Choroid plexus epithelial cell (primary cell): ENCODE data around the gene HARS2.
"Not testable (repeated sequence)": the region's sequence is repeated elsewhere in the genome, so short reads cannot be mapped to it uniquely, and the experiment has no call there.

ENCODE experiments used
- DNase-seq: peaks from one replicate; pipeline ENCODE4 v3.0.0-alpha.2; 2010; ENCODE audit warnings: low read depth
- H3K4me3 ChIP-seq: 2 replicates; pipeline ENCODE4 v1.5.1; 2011; ENCODE audit warnings: low read depth, mild to moderate bottlenecking, control low read depth, low read length, moderate library complexity
- CTCF ChIP-seq: conservative IDR thresholded peaks from 2 replicates; pipeline ENCODE4 v1.5.1; 2011; ENCODE audit warnings: low read depth, mild to moderate bottlenecking, control low read depth, inconsistent platforms, low read length, moderate library complexity

The HARS2 gene

DNA sequence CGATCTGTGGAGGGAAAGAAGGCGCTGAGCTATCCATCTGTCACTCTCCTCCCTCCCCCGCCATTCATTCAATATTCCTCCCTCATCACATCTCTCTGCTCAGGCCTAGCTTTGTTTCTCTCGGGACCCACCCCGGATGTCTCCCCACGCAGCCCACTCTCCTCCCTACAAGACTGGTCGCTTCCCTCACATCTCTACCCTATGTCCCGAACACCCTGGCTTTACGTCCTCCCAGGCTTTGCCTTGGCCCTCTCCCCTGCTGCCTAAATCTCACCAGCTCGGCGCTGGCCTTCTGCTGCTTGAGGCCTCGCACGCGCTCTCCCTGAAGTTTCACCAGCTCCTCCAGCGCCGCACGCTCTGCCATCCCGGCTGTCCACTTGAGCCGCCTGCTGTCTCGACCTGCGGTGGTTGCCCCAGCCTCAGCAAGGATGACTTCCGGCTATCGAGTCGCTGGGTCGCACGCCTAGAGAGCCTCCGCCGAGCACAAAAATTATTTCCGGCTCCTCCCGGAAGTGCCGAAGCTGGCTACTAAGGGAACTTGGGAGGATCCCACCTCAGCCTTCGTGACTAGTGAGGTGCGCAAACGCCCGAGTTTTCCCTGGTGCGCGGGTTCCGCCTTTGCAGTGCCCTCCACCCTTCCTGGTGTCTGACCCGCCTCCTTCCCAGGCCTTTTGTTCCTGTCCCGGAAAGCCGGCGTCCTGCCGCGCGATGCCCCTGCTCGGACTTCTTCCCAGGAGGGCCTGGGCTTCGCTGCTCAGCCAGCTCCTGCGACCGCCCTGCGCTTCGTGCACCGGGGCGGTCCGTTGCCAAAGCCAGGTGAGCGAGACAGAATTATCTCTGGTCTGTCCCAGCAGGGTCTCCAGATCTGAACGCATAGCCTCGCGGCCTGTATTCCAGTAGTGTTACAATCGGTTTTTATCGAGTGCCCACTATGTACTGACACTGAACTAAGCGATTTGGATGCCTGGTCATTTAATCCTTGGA, at the start of gene HARS2, which contains the start of gene HARS1:
Gene HARS2 (plus strand): TSS at position 515 of the 984 bp plus-strand sequence. CDS start 194 bp downstream, at position 709.
Gene HARS1 (minus strand): TSS at position 430 of the 984 bp plus-strand sequence. CDS start 66 bp downstream, at position 364.
- DNase-seq: peak; percentile 94
- TF ChIP-seq CTCF: no peak
- peak within 1 kb of the TSS; percentile 93 for H3K4me3 ChIP-seq

DNA sequence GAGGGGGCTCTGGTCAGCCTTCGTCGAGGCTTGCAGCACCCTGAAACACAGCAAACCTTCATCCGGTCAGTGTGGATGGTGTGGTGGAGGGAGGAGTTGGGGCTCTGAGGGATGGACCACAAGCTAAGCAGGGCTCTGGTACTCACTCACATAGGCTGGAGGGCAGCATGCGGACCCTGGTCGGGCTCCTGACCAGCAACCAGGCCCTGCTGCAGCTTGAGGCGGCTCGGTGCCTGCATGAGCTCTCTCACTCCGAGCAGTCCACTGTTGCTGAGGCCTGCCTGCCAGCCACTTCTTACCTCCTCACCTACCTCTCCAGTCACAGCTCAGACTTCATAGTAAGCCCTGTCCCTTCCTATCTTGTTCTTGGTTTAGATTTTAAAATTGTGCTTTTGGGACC, 49.5 kb upstream of the HARS2 start:
- DNase-seq: no peak
- no peak overlapping the region for H3K4me3 ChIP-seq
- TF ChIP-seq CTCF: no peak

DNA sequence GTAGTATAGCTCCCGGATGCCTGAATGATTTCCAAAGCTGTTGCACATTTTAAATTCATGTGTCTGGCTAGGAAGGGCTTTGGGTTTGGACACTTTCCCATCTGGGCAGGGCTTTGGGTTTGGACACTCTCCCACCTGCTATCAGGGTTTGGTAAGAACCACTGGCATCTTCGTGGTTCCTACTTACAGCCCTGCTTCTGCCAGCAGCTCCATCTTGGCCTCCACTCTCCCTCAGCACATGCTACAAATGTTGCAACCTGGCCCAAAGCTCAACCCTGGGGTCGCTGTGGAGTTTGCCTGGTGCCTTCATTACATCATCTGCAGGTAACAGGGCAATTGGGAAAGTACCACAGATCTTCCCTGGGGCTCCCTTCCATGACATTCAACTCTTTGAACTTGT, 48.5 kb upstream of the HARS2 start:
- peak; percentile 44 for DNase-seq
- no peak for TF ChIP-seq CTCF
- H3K4me3 ChIP-seq: no peak overlapping the region

GRCh38 chr5:140647042-140647419, 44.2 kb upstream of the HARS2 start:
- DNase-seq: peak; percentile 21
- no peak for TF ChIP-seq CTCF

DNA sequence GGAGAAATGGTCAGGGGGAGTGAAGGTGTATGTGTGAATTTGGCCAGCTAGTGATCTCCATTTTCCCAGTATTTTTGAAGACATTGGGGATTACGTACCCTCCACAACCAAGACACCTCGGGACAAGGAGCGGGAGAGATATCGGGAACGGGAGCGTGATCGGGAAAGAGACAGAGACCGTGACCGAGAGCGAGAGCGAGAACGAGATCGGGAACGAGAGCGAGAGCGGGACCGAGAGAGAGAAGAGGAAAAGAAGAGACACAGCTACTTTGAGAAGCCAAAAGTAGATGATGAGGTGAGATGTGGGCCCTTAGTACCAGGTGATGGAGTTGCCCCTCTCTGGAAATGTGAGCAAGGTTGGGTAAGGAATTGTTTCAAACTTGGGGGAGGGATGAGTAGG, 32.4 kb upstream of the HARS2 start:
- H3K4me3 ChIP-seq: no peak overlapping the region
- TF ChIP-seq CTCF: no peak
- no peak for DNase-seq

More at GRCh38 chr5:140647042-140647419, 44.2 kb upstream of the HARS2 start:
- H3K4me3 ChIP-seq: peak overlapping the region; percentile 81

DNA sequence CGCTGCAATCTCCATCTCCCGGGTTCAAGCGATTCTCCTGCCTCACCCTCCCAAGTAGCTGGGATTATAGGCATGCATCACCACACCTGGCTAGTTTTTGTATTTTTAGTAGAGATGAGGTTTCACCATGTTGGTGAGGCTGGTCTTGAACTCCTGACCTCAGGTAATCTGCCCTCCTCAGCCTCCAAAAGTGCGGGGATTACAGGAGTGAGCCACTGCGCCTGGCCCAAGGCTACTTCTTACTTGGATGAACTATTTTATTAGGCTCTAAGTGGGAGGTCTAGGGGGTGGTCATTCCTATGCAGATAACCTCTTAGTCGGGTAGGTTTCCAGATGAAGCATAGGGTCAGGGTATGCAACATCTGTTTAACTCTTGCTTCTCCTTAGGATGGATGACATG, 30.9 kb upstream of the HARS2 start:
- not testable (repeated sequence) for H3K4me3 ChIP-seq, DNase-seq

- no peak for TF ChIP-seq CTCF
- no peak for DNase-seq
- H3K4me3 ChIP-seq: peak overlapping the region; percentile 96
Observed at GRCh38 chr5:140664030-140664358, 27.3 kb upstream of the HARS2 start.
